Measurements from ENCODE around the gene ATP13A4. TPM values are rescaled to one million over a fixed set of nuclear protein-coding genes. Genes with fewer than 3 reads are reported as not detected.

ATP13A4 gene
- total RNA-seq, 1 donor from 2014 or later = 0.49 TPM

DNA sequence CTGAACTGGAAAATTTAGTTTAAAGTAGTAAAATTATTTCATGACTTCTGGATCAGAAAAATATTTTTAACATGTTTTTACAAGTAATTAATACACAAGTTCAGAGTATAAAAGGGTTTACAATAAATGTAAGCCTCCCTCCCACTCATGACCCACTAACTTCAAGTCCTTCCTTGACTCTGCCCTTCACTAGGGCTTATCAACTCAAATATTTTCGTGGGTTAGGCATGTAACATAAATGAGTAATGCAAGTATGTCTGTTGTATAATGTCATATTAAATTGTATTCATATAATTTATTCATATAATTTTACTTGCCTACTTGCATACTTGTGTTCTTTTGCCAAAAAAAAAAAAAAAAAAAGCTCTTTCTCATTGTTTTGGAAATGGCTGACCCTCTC lies 34.9 kb upstream of the ATP13A4 start:
- TF ChIP-seq CTCF (IDR thresholded peaks at IDR 0.05; ENCODE audit: unreplicated experiment) = no peak

GRCh38 chr3:193589129-193589528 lies 34.4 kb upstream of the ATP13A4 start:
- H3K36me3 Mint-ChIP-seq (ENCODE audit: low read depth, unreplicated experiment) = no peaks in the 10 kb centered on the region
- no peak for TF ChIP-seq CTCF (IDR thresholded peaks at IDR 0.05; ENCODE audit: unreplicated experiment)
- H3K4me1 Mint-ChIP-seq (ENCODE audit: unreplicated experiment) = peaks cover 13% of the 10 kb centered on the region
- peaks cover 5% of the 10 kb centered on the region for H3K27me3 Mint-ChIP-seq (ENCODE audit: unreplicated experiment)
- no peak for DNase-seq (ENCODE audit: low spot score)
- H3K4me3 Mint-ChIP-seq (ENCODE audit: unreplicated experiment) = no peak overlapping the region
- H3K9me3 Mint-ChIP-seq (ENCODE audit: unreplicated experiment) = no peaks in the 10 kb centered on the region
- no peak overlapping the region for H3K27ac Mint-ChIP-seq (ENCODE audit: unreplicated experiment)

More for the DNA sequence above, 34.9 kb upstream of the ATP13A4 start:
- H3K4me1 Mint-ChIP-seq (ENCODE audit: unreplicated experiment) = peaks cover 17% of the 10 kb centered on the region
- H3K36me3 Mint-ChIP-seq (ENCODE audit: low read depth, unreplicated experiment) = no peaks in the 10 kb centered on the region
- no peaks in the 10 kb centered on the region for H3K9me3 Mint-ChIP-seq (ENCODE audit: unreplicated experiment)
- no peak overlapping the region for H3K27ac Mint-ChIP-seq (ENCODE audit: unreplicated experiment)
- DNase-seq (ENCODE audit: low spot score) = no peak
- peaks cover 5% of the 10 kb centered on the region for H3K27me3 Mint-ChIP-seq (ENCODE audit: unreplicated experiment)
- H3K4me3 Mint-ChIP-seq (ENCODE audit: unreplicated experiment) = no peak overlapping the region

- no peak overlapping the region for H3K27ac Mint-ChIP-seq (ENCODE audit: unreplicated experiment)
- TF ChIP-seq CTCF (IDR thresholded peaks at IDR 0.05; ENCODE audit: unreplicated experiment) = no peak
- no peaks in the 10 kb centered on the region for H3K9me3 Mint-ChIP-seq (ENCODE audit: unreplicated experiment)
- no peaks in the 10 kb centered on the region for H3K27me3 Mint-ChIP-seq (ENCODE audit: unreplicated experiment)
- H3K4me1 Mint-ChIP-seq (ENCODE audit: unreplicated experiment) = no peaks in the 10 kb centered on the region
- H3K4me3 Mint-ChIP-seq (ENCODE audit: unreplicated experiment) = no peak overlapping the region
- no peak for DNase-seq (ENCODE audit: low spot score)
- H3K36me3 Mint-ChIP-seq (ENCODE audit: low read depth, unreplicated experiment) = no peaks in the 10 kb centered on the region
Observed at GRCh38 chr3:193586526-193586925, 31.8 kb upstream of the ATP13A4 start.

DNA sequence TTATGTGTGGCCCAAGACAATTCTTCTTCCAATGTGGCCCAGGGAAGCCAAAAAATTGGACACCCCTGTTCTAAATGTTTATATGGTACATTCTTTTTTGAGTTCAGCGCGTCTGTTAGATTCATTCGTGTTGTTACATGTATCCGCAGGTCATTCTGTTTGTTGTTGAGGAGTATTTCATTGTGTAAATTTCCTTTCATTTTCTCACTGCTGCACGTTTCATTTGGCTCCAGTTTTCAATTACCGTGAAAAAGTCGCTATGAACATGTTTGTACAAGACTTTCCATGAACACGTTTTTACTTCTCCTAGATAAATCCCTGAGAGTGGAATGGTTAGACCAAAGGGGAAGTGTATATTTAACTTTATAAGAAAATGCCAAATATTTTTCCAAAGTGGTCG lies 30.8 kb upstream of the ATP13A4 start:
- Mint-ChIP-seq H3K4me1 (ENCODE audit: unreplicated experiment) (no peaks in the 10 kb centered on the region), H3K27ac (ENCODE audit: unreplicated experiment) (no peak overlapping the region), H3K4me3 (ENCODE audit: unreplicated experiment) (no peak overlapping the region), H3K36me3 (ENCODE audit: low read depth, unreplicated experiment) (no peaks in the 10 kb centered on the region), H3K27me3 (ENCODE audit: unreplicated experiment) (no peaks in the 10 kb centered on the region), H3K9me3 (ENCODE audit: unreplicated experiment) (no peaks in the 10 kb centered on the region)
- no peak for DNase-seq (ENCODE audit: low spot score)
- TF ChIP-seq CTCF (IDR thresholded peaks at IDR 0.05; ENCODE audit: unreplicated experiment) = no peak

DNA sequence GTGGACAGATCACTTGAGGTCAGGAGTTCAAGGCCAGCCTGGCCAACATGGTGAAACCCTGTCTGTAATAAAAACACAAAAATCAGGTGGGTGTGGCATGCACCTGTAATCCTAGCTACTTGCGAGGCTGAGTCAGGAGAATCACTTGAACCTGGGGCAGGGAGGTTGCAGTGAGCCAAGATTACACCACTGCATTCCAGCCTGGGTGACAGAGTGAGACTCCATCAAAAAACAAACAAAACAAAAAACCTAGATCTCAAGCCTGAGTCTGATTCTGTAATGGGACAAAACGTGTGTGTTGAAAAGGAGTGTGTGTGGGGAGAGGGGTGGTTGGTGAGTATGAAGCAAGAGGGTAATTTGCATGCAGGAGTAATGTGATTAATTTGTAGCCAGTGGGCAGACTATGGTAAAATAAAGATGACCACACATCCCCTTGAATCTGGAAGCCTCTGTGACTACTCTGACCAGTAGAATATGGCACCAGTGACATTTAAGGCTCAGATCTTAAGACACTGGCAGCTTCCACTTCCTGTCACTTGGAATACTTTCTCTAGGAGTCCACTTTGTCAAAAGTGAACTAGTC lies 19.9 kb upstream of the ATP13A4 start:
- no peaks in the 10 kb centered on the region for H3K9me3 Mint-ChIP-seq (ENCODE audit: unreplicated experiment)
- no peak for DNase-seq (ENCODE audit: low spot score)
- H3K36me3 Mint-ChIP-seq (ENCODE audit: low read depth, unreplicated experiment) = no peaks in the 10 kb centered on the region
- no peak overlapping the region for H3K27ac Mint-ChIP-seq (ENCODE audit: unreplicated experiment)
- no peaks in the 10 kb centered on the region for H3K4me1 Mint-ChIP-seq (ENCODE audit: unreplicated experiment)
- no peak for TF ChIP-seq CTCF (IDR thresholded peaks at IDR 0.05; ENCODE audit: unreplicated experiment)
- no peaks in the 10 kb centered on the region for H3K27me3 Mint-ChIP-seq (ENCODE audit: unreplicated experiment)
- H3K4me3 Mint-ChIP-seq (ENCODE audit: unreplicated experiment) = no peak overlapping the region
